ENCODE results near the gene TMEM121B. TPM values are rescaled to one million over a fixed set of nuclear protein-coding genes. Genes with fewer than 3 reads are reported as not detected.

The TMEM121B gene
- total RNA-seq, 1 donor = not detected

GRCh38 chr22:17120281-17120680 lies 879 bp downstream of the TMEM121B start:
- Histone ChIP-seq H3K27ac (ENCODE audit: low read depth, low read length) (no peak overlapping the region), H3K27me3 (ENCODE audit: insufficient read depth, low read length) (peaks cover 37% of the 10 kb centered on the region), H3K4me3 (ENCODE audit: insufficient read depth, low read length) (no peak overlapping the region), H3K4me1 (ENCODE audit: insufficient read depth, low read length) (no peaks in the 10 kb centered on the region), H3K4me2 (ENCODE audit: insufficient read depth, low read length) (no peak overlapping the region), H4K20me1 (ENCODE audit: insufficient read depth, low read length) (no peaks in the 10 kb centered on the region), H3K9me3 (ENCODE audit: low read depth, low read length) (no peaks in the 10 kb centered on the region), H3K79me2 (ENCODE audit: insufficient read depth, low read length) (no peaks in the 10 kb centered on the region), H2AFZ (ENCODE audit: low read length) (no peak overlapping the region), H3K36me3 (ENCODE audit: insufficient read depth, low read length) (no peaks in the 10 kb centered on the region)
- TF ChIP-seq CTCF (IDR thresholded peaks at IDR 0.05; ENCODE audit: extremely low read depth, low read depth, low read length) = no peak
- peak; percentile 95 for DNase-seq (ENCODE audit: insufficient read length, low spot score, missing footprints)

DNA sequence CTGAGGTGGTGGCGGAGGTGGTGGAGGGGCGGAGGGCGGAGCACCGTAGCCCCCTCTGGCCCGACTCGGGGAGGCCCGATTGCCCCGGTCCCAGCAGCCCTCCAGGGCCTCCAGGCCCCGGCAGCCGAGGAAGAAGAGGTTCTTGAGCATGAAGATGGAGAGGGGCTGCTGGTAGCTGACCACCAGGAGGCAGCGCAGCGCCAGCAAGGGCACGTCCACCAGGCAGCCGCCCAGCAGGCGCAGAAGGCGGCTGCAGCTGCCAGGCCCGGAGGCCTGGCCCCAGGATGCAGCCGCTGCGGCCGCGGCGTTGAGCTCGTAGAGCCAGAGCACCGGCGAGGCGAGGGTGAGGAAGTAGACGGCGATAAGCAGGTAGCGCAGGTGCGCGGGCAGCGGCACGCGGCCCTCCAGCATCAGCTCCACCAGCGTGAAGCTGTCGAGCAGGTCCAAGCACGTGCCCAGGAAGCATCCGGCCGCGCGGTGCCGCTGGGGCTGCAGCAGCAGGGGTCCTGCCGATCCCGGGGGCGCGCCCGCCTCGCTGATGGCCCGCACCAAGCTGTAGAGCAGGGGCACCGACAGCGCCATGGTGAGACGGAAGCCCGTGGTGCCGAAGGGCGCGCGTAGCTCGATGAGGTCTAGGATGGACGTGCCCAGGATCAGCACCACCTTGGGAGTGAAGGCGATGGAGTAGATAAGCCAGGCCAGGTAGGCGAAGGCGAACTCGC lies 1.5 kb downstream of the TMEM121B start:
- Histone ChIP-seq H3K4me2 (ENCODE audit: insufficient read depth, low read length) (no peak overlapping the region), H3K79me2 (ENCODE audit: insufficient read depth, low read length) (no peaks in the 10 kb centered on the region)
- DNase-seq (ENCODE audit: insufficient read length, low spot score, missing footprints) = peak; percentile 69

DNA sequence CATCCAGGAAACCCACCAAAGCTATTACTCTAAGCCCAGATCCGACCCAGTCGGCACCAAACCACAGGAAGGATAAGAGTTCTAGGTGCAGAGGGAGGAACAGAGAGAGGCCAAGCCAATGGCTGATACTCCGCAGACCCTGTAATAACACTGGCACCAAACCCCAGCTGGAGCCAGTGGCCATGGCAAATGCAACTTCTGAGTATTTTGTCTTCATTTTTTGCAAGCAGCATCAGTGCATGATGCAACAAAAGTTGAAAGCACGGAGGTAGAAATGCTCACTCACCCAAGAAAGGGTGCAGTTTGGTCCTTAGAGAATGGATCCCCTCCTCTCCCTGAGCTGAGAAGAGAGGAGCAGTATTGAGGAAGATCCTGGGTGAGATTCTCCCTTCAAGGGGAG lies 2.8 kb downstream of the TMEM121B start:
- Histone ChIP-seq H3K79me2 (ENCODE audit: insufficient read depth, low read length) (no peaks in the 10 kb centered on the region), H3K4me2 (ENCODE audit: insufficient read depth, low read length) (no peak overlapping the region)

More for the DNA sequence above, 1.5 kb downstream of the TMEM121B start:
- no peaks in the 10 kb centered on the region for H3K9me3 ChIP-seq (ENCODE audit: low read depth, low read length)
- H3K27ac ChIP-seq (ENCODE audit: low read depth, low read length) = no peak overlapping the region
- H2AFZ ChIP-seq (ENCODE audit: low read length) = no peak overlapping the region
- no peaks in the 10 kb centered on the region for H3K36me3 ChIP-seq (ENCODE audit: insufficient read depth, low read length)
- no peaks in the 10 kb centered on the region for H4K20me1 ChIP-seq (ENCODE audit: insufficient read depth, low read length)
- H3K4me1 ChIP-seq (ENCODE audit: insufficient read depth, low read length) = no peaks in the 10 kb centered on the region
- H3K27me3 ChIP-seq (ENCODE audit: insufficient read depth, low read length) = peaks cover 37% of the 10 kb centered on the region
- TF ChIP-seq CTCF (IDR thresholded peaks at IDR 0.05; ENCODE audit: extremely low read depth, low read depth, low read length) = peak; percentile 5
- no peak overlapping the region for H3K4me3 ChIP-seq (ENCODE audit: insufficient read depth, low read length)

More for the DNA sequence above, 2.8 kb downstream of the TMEM121B start:
- no peak overlapping the region for H2AFZ ChIP-seq (ENCODE audit: low read length)
- no peak overlapping the region for H3K4me3 ChIP-seq (ENCODE audit: insufficient read depth, low read length)
- H3K36me3 ChIP-seq (ENCODE audit: insufficient read depth, low read length) = no peaks in the 10 kb centered on the region
- DNase-seq (ENCODE audit: insufficient read length, low spot score, missing footprints) = peak; percentile 74
- H3K27ac ChIP-seq (ENCODE audit: low read depth, low read length) = no peak overlapping the region
- TF ChIP-seq CTCF (IDR thresholded peaks at IDR 0.05; ENCODE audit: extremely low read depth, low read depth, low read length) = no peak
- no peaks in the 10 kb centered on the region for H3K4me1 ChIP-seq (ENCODE audit: insufficient read depth, low read length)
- H3K9me3 ChIP-seq (ENCODE audit: low read depth, low read length) = no peaks in the 10 kb centered on the region
- H4K20me1 ChIP-seq (ENCODE audit: insufficient read depth, low read length) = no peaks in the 10 kb centered on the region
- peaks cover 34% of the 10 kb centered on the region for H3K27me3 ChIP-seq (ENCODE audit: insufficient read depth, low read length)

Measured in osteoblast (primary cell).